Glomerular visceral epithelial cell (primary cell): Measurements from ENCODE around the gene IMMP1L.

ENCODE experiments used
- DNase-seq: peaks from one replicate; pipeline ENCODE4 v3.0.0-alpha.2; 2016; ENCODE audit errors: extremely low spot score

The IMMP1L gene

DNA sequence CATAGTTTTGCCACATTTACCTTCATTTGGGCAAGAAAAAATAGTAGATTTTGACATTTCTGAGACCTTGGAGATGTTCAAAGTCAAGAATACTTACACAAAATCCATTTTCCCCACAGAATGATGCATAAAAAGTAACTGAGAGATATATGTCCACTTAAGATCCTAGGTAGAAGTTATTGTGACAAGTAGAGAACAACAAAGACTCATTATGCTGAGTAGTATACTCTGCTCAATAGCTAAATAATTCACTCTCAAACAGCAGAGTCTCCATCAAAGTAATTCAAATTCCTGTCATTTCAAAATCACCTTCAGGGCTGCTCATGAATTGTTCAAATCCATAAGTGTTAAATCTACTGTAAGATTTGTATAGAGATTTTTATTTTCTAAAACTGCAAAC, 35.3 kb downstream of the IMMP1L start:
- no peak for DNase-seq

DNA sequence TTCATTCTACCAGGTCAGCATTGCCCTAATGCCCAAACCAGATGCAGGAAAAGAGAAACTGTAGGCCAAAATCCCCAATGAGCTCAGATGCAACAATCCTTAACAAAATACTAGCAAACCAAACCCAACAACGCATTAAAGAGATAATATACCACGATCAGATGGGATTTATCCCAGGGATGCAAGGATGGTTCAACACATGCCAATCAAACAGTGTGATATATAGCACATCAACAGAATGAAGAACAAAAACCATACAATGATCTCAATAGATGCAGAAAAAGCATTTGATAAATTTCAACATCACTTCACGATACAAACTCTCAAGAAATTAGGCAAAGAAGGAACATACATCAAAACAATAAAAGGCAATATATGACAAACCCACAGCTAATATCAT, 45.0 kb downstream of the IMMP1L start:
- DNase-seq, result no peak

DNA sequence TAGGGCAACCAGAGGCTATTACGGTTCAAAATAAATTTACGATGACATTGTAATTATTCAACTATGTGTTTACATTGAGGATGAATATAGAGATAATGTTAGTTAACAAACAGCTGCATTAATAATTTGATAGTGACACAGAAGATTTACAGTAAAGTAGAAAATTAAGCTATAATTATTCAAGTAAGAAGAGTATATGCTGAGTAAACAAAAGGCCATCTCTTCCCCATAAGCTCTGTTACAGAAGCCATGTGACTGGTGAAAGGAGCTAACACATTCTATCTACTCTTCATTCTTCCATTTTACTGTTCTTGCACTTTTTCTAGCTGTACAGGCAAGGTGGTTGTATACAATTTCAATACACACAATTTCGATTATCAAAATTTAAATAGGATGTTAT, 54.2 kb downstream of the IMMP1L start:
- DNase-seq, result no peak

DNA sequence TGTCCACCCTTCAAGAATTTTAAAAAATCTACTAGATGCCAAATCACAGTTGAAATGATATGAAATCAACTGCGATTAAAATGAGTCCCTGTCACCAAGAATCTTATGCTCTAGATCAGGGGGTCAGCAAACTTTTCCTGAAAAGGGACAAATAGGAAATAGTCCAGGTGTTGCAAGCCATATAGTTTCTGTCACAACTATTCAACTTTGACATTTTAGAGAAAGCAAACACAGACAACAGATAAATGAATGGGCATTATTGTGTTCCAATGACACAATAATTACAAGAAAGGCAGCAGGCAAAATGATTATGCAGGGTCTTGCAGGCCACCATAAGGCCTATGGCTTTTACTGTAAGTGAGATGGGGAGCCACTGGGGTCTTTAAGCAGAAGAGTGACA, 58.6 kb downstream of the IMMP1L start:
- no peak for DNase-seq

DNA sequence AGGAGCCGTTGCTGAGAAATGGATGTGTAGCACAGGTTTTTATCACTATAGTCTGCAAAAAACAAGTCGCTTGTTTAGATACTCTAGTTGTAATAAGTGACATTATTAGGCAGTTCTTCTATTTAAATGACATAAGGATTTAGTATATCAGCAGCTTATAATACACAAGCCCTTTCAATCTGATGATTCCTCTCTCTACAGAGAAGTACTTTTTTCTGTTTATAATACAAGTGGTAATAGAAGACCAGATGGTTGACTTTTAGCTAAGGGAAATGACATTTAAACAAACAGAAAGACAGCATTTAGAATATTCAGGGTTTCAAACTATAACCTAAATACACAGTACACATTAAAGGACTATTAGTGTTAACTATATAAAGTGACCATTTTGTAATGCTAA, 60.4 kb downstream of the IMMP1L start:
- no peak for DNase-seq

DNA sequence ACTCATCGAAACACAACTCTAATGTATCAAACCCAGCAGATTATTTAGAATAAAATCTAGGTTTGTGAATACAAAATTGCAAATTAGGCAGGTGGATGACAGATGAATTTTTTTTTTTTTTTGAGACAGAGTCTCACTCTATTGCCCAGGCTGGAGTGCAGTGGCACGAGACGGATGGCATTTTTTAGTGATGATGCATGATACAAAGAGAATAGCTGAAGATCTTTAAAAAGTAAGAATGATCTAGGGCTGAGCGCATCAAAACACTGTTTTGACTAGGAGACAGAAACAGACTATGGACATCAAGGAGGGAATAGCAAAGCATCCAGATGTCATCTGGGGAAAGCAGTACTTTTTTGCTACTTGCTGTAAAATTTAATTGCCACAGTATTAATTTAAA, 63.8 kb downstream of the IMMP1L start:
- DNase-seq, result peak; percentile 31

DNA sequence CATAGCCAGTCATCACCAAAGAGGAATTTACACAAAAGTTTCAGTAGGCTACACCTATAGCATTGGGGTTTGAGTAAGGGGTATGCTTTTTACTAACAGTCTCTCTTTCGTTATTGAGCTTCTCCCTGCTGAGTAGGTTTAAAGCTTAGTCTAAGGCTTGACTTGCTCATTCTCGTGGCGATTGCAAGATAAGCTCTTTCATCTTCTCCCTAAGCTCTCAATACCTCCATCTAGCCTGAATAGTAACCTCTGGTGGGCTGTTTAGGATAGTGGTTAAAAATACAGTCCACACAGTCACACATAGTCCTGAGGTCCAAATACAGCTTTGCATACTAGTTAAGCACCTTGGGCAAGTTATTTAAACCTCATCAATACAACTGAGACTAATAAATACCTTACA, 65.6 kb downstream of the IMMP1L start:
- no peak for DNase-seq

DNA sequence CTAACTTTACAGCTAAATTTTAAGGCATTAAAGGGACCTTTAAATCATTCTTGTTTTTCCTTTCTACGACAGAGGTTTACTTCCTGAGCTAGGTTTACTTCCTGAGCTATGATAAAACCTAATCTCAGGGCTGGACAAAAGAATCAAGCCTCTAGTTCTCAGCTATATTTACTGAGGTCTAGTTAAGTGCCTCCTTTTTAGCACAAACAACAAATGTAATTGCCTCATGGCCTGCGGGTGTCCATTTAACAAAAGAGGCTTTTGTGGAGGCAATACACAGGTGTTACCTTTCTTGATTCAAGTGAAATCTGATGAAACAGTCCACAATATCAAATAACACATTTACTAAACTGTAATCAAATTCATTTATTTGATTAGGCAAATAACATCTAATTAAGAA, 67.3 kb downstream of the IMMP1L start:
- DNase-seq, result no peak

DNA sequence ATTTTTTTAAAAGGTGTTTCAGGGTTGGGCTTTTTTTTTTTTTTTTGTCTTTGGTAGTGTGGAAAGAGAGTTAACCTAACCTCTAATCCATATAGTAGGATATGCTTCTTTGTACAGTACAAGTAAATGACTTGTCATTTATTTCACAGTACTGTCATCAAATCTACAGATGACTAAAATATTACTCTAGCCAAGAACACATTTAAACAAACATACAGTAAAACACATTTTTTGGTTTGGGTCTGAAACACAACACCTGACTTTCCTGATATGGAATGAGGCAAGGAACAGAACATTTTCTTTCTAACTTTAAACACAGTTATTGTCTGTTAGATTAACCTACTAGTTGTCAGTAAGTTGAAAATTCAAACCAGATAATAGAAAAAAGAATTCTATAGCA, 68.1 kb downstream of the IMMP1L start:
- DNase-seq, result no peak

DNA sequence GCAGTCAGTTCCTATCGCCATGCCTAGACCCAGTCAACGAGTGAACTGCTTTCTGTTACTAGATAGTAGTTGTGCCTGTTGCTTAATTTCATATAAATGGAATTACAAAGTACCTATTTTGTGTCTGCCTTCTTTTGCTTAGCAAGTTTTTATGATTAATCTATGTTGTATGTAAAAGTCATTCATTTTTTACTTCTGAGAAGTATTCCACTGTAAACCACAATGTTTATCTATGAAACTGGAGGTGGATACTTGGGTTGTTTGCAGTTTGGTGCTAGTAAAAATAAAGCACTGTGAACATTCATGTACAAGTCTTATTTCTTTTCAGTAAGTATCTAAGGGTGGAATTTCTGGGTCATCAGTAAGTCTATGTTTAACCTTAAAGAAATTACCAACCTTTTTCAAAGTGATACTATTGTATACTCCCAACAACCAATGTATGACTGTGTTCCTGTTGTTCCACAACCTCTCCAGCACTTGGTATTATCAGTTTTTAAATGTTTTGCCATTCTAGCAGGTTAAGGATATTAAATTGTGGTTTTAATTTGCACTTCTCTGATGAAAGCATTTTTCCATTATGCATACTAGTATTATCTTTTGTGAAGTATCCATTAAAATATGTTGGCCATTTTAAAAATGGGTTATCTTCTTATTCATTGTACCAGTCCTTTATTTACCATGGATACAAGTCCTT, 71.5 kb downstream of the IMMP1L start:
- DNase-seq, result peak; percentile 6

DNA sequence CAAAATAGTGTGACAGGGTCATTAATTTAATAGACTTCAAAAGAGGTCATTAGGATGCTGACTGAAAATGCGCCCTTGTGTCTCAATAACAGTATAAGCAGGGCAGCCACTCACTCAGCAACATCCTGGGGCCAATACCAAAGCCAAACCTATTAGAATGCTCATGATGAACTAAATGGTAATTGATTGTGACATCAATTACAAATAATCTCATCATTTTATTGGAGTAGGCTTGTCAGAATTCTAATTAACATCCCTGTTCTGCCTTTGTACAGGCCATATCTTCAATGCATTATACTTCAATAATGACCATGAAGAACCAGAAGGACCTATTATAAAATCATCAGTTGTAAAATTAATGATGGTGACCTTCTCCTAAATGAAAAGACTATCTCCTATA, 75.6 kb downstream of the IMMP1L start:
- DNase-seq, result no peak

DNA sequence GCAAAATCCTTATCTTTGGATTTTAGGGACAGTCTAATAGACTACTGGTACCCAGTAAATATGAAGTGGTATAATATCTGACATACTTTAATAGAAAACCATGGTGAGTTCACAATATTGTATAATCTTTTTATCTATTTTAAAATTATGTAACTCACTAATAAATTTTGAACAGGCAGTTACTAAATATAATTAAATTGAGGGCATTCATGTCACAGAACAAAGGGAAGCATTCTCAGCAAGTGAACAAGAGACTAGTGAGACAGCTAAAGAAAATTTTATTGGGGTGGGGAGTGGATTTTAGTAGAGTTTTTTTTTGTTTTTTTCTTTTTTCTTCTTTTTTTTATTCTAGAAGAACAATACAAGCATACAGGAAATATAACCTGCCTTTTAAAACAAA, 84.8 kb downstream of the IMMP1L start:
- DNase-seq, result no peak

DNA sequence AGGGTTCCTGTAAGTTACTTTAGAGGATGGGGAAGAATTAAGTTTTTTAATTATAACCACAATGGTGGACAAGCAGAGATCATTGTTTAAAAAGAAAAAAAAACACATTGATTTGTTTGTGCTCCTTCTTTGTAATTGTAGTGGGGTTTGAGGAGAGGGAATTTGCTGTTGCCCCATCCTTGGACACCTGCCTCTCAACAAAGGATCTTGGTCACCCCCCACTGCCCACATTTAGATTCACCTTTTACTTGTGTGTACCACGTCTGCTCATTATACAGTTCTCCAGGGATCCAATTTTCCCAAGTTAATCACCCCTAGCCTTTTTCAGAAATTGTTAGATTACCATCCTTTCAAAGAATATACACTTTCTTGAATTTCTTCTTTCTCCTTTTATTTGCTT, 86.7 kb downstream of the IMMP1L start:
- no peak for DNase-seq

DNA sequence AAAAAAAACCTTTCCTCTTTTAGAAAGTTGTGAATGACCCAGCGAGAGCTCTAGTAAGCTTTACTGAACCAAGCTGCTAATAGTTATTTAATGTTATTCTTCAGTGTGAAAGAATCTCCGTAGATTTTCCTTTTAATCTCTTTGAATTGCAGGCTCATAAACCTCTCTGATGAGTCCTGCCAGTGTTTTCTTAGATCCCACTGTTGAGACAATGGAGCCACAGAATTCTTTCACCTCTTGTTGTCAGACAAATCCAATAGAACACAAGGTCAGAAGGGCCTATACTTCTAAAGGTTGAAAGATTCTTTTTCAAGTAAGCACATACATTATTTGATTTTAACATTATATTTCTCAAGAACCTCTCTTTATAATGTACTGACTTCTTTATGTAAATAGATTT, 87.6 kb downstream of the IMMP1L start:
- DNase-seq, result no peak

DNA sequence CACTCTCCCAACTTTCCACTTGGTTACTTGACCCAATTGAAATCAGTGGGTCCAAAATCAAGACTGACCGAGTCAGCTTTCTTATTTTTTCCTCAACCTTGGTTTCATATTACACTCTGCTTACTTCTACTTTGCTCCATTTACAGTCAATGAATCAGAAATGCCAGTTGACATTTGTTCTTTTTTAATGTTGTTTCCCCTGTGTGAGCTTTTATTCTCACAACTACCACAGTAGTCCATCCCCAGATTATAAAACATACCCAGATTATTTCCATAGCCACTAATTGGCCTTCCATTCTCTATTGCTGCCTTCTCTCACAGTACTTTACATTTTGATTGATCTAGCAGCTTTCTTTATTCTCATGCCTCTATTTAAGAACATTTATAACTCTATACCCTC, 89.8 kb downstream of the IMMP1L start:
- no peak for DNase-seq

DNA sequence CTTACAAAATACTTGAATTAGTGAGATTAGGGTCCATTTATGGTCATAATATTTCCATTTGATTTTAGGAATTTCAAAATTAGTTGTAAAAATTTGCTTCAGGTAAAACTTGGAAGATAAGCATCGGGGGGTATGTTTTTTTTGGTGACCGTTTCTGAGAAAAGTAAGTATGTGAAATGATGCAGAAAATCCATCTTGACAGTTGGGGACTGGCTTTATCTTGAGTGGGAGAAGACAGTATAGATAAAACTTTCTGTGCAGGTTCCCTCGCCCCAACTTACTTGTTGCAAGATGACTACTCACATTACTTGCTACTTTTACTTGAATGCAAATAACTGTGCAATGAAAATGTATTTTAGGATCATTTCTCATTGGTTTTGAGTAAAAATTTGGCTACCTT, 90.3 kb downstream of the IMMP1L start:
- no peak for DNase-seq

DNA sequence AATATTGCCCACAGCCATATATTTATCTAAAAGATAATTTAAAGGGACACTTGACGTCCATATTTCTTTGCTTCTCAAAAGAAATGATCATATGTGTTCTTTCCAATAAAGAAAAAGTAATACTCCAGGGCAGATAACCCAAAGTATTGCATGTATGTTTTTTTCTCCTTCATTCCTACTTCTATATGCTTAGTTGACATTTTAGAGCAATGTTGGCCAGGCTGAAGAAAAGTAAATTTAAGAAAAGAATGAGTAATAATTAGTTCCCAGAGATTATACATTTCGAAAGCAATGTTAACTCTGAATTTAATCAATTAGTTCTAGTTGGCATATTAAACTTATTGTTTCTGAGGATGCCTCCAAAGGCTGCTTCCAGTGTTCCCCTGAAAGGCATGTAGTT, 91.6 kb downstream of the IMMP1L start:
- no peak for DNase-seq

DNA sequence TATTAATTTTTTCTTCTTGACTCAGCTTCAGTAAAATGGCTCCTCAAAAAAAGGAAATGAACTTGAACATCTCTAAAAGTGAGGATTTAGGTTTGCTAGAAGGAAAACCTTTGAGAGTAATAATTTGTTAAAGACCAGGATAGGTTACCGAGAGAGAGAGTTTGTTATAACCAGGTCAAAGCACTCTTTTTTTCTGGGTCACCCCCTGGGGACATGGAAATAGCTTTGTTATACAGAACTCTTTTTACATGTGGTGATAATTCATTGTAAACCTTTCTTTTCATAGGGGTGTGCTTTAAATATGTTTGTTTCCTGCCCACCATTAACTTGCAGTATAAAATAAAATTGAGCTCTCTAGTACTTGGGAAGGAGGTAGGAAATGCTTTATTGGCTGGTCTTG, 92.1 kb downstream of the IMMP1L start:
- no peak for DNase-seq

DNA sequence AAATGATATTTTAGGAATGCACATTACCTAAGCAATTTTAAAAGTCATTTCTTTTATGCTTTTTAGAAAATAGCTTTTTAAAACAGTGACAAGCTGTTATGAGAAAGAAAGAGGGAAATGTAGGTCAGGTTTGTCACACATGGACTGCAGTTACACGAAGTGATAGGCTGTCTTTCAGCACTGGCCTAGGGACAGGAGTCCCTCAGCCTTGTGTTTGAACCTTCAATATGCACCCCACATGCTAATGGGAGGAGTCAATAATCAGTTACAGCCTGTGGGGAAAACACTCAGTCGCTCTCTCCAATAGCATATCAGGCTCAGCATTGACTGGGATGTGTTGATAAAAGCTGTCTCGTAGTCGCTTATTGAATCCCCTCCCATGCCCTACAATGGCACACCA, 94.0 kb downstream of the IMMP1L start:
- no peak for DNase-seq

DNA sequence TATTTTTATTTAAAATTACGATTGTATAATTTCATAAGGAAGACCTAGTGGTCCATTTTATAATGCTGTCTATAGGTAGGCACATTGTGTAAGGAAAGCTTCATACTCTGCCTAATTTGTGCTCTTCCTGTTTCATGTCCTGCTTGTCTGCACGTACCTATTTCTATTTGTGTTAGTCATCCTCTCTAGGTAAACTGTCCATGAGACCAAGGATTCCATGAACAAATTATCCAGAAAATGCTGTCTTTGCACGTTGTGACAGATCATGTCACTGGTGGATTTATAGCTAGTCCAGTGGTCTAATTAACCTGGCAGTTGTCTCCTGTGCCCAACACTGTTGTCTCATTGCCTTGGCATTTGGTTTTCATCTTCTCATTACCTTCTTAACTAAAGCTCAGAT, 95.1 kb downstream of the IMMP1L start:
- no peak for DNase-seq

DNA sequence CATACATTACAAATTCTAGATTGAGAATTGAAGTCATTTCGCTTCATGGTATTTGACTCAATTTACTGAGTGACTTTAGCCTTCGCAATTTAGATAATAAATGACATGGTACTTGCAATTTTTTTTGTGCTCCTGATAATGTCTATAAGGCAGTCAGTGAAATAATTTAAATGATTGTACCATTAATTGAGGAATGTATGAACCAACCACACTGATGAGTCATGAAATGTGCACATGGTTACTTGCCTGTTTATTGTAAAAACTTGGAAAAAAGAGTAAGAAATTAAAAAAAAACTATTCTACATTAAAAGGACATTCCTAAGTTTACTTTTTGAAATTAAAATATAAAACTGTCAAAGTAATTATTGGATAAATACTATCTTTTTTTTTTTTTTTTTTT, 96.5 kb downstream of the IMMP1L start:
- no peak for DNase-seq

DNA sequence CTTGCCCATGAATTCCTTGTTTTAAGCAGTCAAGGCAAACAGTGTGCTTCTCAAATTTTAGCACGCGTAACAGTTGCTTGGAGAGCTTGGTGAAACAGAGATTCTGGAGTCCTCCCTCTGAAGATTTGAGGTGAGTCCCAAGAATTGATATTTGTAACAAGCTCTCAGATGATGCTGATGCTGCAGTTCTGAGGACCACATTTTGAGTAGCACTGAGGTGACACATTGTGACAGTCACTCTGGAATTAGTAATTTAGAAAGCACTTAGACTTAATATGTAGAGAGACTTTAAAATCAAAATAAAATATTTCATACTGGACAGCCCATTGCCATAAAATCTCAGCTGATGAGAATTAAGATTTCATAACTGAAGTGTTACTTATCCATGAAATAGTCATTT, 101.2 kb downstream of the IMMP1L start:
- DNase-seq, result no peak

DNA sequence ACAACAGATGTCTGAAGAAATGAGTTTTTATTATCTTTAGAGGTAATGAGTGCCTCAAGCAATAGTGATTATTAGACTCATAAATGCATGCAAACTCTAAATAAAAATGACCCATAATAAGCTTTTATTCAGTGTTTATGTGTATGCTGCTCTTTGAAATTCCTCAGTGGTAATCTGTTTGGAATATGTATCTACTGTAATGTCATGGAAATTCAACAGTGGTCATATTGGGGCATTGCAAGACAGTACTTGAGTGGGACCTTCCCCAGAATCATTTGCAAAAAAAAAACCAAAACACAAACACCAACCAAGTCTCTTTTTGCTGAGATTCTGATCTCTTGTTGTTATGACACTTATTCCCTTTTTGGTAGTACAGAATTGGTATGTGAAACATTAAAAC, 104.8 kb downstream of the IMMP1L start:
- no peak for DNase-seq

DNA sequence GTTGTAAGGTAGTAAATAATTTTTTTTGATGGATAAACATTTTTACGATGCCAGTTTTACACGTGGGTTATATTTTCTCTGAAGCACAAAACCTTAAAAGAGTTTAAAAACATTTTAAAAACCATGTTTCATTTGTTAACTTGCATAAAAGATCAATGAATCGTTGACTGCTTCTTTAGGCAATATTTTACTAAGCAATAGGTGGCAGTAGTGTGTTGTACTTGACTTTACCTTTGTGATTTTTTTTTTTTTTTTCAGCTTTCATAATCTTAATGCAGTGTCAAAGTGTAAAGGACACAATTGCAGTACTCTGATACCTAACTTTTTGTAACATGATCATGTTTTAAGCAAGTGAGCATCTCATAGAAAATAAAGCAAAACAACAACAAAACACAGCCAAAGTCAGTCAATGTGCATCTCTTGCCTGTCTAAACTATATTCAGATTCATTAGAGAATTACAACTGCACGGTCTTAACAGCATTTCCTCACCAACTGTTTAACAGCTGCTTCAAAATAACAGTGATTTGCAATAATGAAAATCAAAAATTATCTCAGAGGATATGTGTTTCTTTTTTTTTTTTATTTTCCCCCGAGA, 112.1 kb downstream of the IMMP1L start:
- DNase-seq, result peak; percentile 8
